BJ (cell line): Measurements from ENCODE around the gene PHF2. TPM values are rescaled to one million over a fixed set of nuclear protein-coding genes. Genes with fewer than 3 reads are reported as not detected.

Source experiments
- CTCF ChIA-PET: fragments of 350-600 bp; formaldehyde crosslinking; extraction: SDS; loops from one replicate; lab custom pipeline; 2021; ENCODE audit warnings: antibody characterized with exemption, inconsistent platforms; lab: Yijun Ruan, JAX
- POLR2A ChIA-PET: fragments of 300-600 bp; sonication (Branson Sonifier 250); formaldehyde crosslinking; extraction: SDS; loops from one replicate; lab custom pipeline; 2021; ENCODE audit warnings: antibody characterized with exemption; lab: Charles Lee
- DNase-seq: peaks from one replicate; pipeline ENCODE4 v3.0.0-alpha.2; 2011; ENCODE audit warnings: low read depth
- H3K27me3 ChIP-seq: 2 replicates; pipeline ENCODE4 v1.6.0; 2011; ENCODE audit warnings: low read length; ENCODE audit not compliant: control insufficient read depth, insufficient read depth
- H3K36me3 ChIP-seq: 2 replicates; pipeline ENCODE4 v1.5.1; 2011; ENCODE audit warnings: low read length; ENCODE audit not compliant: control insufficient read depth, insufficient read depth
- H3K4me3 ChIP-seq: 2 replicates; pipeline ENCODE4 v1.5.1; 2011; ENCODE audit warnings: low read depth, mild to moderate bottlenecking, control low read depth, low read length
- polyA plus RNA-seq: library from polyadenylated mRNA; depleted of rRNA; stranded (reverse); fragments of >200 nt; gene quantifications from 2 replicates; pipeline ENCODE4 v1.2.3, GENCODE V29; 2011
- TF ChIP-seq, protein P1 (sequence below): IDR thresholded peaks from 2 replicates; pipeline ENCODE4 v1.5.1; 2011; ENCODE audit warnings: low read depth, mild to moderate bottlenecking, control low read depth, inconsistent platforms, low read length, moderate library complexity; ENCODE audit not compliant: insufficient read depth

Gene PHF2
- polyA plus RNA-seq, 1 experiment, result 9.4 TPM

GRCh38 chr9:93699650-93700049, 123.3 kb downstream of the PHF2 start:
- TF ChIP-seq, protein P1, sequence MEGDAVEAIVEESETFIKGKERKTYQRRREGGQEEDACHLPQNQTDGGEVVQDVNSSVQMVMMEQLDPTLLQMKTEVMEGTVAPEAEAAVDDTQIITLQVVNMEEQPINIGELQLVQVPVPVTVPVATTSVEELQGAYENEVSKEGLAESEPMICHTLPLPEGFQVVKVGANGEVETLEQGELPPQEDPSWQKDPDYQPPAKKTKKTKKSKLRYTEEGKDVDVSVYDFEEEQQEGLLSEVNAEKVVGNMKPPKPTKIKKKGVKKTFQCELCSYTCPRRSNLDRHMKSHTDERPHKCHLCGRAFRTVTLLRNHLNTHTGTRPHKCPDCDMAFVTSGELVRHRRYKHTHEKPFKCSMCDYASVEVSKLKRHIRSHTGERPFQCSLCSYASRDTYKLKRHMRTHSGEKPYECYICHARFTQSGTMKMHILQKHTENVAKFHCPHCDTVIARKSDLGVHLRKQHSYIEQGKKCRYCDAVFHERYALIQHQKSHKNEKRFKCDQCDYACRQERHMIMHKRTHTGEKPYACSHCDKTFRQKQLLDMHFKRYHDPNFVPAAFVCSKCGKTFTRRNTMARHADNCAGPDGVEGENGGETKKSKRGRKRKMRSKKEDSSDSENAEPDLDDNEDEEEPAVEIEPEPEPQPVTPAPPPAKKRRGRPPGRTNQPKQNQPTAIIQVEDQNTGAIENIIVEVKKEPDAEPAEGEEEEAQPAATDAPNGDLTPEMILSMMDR, result no peak
- no peaks in the 10 kb centered on the region for H3K27me3 ChIP-seq
- H3K36me3 ChIP-seq, result no peaks in the 10 kb centered on the region
- POLR2A ChIA-PET, result no interaction called here
- no peak overlapping the region for H3K4me3 ChIP-seq
- no peak for DNase-seq
- CTCF ChIA-PET, result no interaction called here

- ChIA-PET POLR2A (no interaction called here), CTCF (interaction anchor here (1.2 kb wide), 1 partner anchor 20 kb away, joined by 6 read pairs; no protein-coding TSS in a partner anchor)
- no peak for DNase-seq
- TF ChIP-seq, protein P1, result no peak
- no peaks in the 10 kb centered on the region for H3K27me3 ChIP-seq
- no peak overlapping the region for H3K4me3 ChIP-seq
- no peaks in the 10 kb centered on the region for H3K36me3 ChIP-seq
Observed at GRCh38 chr9:93701494-93702218, 125.3 kb downstream of the PHF2 start.

GRCh38 chr9:93702261-93702660, 125.9 kb downstream of the PHF2 start:
- Histone ChIP-seq H3K4me3 (no peak overlapping the region), H3K27me3 (no peaks in the 10 kb centered on the region), H3K36me3 (no peaks in the 10 kb centered on the region)
- CTCF ChIA-PET, result no interaction called here
- TF ChIP-seq, protein P1, result no peak
- no peak for DNase-seq
- POLR2A ChIA-PET, result no interaction called here

DNA sequence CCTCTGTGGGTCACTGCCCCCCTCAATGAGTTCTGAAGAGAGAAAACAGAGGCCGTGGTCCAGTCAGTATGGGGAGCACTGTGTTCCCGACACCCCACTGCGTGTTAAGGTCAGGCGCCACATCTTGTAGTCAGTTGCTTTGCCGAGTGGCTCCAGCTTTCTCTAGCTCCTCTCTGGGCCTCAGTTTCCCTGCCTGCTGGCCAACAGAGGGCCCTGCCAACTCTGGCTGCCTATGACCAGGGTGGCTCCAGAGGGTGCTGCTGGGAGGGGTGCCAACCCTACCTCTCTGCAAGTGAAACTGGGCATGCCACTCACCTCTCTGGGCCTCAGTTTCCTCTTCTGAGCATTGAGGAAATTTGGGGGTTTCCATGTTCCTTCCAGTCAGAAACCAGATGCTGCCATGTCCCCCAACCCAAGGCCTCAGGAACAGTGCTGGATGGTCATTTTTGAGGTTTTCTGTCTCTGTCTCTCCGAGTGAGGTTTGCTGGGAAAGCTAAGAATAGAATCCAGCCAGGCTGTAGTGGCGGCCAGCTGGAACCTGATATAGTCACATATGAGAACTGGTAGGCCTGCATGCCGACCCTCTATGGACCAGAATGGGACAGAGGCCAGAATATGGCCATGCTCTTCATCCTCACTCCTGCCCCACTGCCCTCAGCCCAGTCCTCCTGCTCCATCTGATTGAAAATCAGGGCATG, 132.1 kb downstream of the PHF2 start:
- ChIA-PET POLR2A (no interaction called here), CTCF (no interaction called here)
- Histone ChIP-seq H3K27me3 (no peaks in the 10 kb centered on the region), H3K36me3 (no peaks in the 10 kb centered on the region), H3K4me3 (no peak overlapping the region)
- TF ChIP-seq, protein P1, result no peak
- no peak for DNase-seq

DNA sequence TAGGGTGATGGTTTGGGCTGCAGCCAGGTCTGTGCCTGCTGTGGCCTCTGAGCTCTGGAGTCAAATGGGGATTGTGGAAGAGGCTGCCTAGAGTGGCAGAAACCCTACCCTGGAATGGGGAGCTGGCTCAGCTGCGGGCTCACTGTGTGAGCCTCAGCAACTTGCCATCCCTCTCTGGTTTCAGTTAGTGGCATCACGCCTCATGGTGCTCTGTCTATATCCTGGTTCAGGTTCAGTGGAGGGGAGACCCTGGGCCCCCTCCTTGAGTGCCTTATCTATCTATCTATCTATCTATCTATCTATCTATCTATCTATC, 132.6 kb downstream of the PHF2 start:
- no peaks in the 10 kb centered on the region for H3K36me3 ChIP-seq
- DNase-seq, result no peak
- H3K27me3 ChIP-seq, result no peaks in the 10 kb centered on the region
- TF ChIP-seq, protein P1, result no peak
- ChIA-PET POLR2A (no interaction called here), CTCF (no interaction called here)
- no peak overlapping the region for H3K4me3 ChIP-seq
